GM06990 (cell line): ENCODE results near the gene PGC.

Experiments used
- DNase-seq: peaks from one replicate; pipeline ENCODE4 v3.0.0-alpha.2; 2011; ENCODE audit not compliant: insufficient read length; ENCODE audit errors: extremely low read depth
- H3K27me3 ChIP-seq: replicated peaks from 2 replicates; pipeline ENCODE4 v1.6.0; 2011; ENCODE audit warnings: low read length; ENCODE audit not compliant: control insufficient read depth, insufficient read depth
- H3K36me3 ChIP-seq: 2 replicates; pipeline ENCODE4 v1.5.1; 2011; ENCODE audit warnings: low read length; ENCODE audit not compliant: control insufficient read depth, insufficient read depth
- H3K4me3 ChIP-seq: replicated peaks from 2 replicates; pipeline ENCODE4 v1.5.1; 2011; ENCODE audit warnings: low read depth, mild to moderate bottlenecking, control low read depth, low read length
- TF ChIP-seq, protein P1 (sequence below): IDR thresholded peaks from 2 replicates; pipeline ENCODE4 v1.5.1; 2011; ENCODE audit warnings: low read length, control low read depth, mild to moderate bottlenecking, inconsistent platforms; ENCODE audit not compliant: insufficient read depth, poor library complexity, severe bottlenecking

The PGC gene

DNA sequence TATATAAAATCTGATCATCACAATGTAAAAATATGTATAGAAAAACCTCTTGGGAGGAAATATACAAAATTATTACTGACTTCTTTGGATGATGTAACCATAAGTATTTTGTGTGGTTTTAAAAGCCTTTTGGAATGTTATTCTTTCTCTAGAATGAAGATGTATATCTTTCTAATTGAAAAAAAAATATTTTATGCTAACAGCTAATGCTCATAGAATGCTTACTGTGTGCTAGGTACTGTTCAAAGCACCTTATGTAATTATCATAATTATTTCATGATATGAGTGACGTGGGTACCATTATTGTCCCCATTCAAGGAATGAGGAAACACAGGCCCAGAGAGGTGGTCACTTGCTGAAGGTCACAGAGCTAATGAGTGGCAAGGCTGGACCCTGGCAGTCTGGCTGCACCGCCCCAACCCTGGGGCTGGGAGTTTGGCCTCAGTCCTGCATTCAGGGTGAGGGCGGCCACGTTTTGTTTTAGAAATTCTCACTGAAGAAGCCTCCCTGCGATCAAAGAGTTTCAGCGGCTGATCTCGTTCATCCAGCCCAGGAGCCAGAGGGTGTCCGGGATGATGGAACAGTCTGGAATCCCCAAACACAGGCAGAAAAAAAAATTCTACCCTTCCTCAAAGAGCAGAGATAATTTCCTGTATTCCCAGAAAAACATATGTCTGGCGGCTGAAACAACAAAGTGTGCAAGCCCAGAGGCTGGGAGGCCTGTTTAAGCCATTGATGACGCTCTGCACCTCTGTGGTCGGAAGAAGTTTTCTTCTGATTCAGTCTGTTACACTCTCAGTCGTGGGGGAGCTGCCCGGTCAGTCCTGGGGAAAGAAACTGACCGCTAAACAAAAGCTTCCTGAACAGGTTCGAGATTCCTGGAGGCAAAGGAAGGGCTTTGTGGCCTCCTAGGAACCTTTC, 49.1 kb downstream of the PGC start:
- Histone ChIP-seq H3K36me3 (peaks cover 32% of the 10 kb centered on the region), H3K4me3 (no peak overlapping the region), H3K27me3 (no peaks in the 10 kb centered on the region)
- DNase-seq = no peak
- TF ChIP-seq, protein P1, sequence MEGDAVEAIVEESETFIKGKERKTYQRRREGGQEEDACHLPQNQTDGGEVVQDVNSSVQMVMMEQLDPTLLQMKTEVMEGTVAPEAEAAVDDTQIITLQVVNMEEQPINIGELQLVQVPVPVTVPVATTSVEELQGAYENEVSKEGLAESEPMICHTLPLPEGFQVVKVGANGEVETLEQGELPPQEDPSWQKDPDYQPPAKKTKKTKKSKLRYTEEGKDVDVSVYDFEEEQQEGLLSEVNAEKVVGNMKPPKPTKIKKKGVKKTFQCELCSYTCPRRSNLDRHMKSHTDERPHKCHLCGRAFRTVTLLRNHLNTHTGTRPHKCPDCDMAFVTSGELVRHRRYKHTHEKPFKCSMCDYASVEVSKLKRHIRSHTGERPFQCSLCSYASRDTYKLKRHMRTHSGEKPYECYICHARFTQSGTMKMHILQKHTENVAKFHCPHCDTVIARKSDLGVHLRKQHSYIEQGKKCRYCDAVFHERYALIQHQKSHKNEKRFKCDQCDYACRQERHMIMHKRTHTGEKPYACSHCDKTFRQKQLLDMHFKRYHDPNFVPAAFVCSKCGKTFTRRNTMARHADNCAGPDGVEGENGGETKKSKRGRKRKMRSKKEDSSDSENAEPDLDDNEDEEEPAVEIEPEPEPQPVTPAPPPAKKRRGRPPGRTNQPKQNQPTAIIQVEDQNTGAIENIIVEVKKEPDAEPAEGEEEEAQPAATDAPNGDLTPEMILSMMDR = no peak

DNA sequence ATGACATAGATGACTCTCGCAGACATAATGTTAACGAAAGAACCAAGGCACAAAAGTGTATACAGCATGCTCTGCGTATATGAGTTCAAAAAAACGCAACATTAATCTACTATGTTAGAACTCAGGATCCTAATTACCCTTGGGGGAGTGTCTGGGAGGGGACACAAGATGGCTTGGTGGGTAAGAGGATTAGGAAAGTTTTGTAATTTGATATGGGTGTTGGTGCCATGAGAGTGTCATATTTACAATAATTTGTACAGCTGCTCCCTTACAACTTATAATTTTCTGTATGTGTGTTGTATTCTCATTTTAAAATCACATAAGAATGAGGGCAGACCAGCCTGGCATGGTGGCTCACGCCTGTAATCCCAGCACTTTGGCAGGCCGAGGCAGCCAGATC, 50.4 kb downstream of the PGC start:
- TF ChIP-seq, protein P1 = no peak
- DNase-seq = no peak
- Histone ChIP-seq H3K4me3 (no peak overlapping the region), H3K27me3 (no peaks in the 10 kb centered on the region), H3K36me3 (peaks cover 27% of the 10 kb centered on the region)

DNA sequence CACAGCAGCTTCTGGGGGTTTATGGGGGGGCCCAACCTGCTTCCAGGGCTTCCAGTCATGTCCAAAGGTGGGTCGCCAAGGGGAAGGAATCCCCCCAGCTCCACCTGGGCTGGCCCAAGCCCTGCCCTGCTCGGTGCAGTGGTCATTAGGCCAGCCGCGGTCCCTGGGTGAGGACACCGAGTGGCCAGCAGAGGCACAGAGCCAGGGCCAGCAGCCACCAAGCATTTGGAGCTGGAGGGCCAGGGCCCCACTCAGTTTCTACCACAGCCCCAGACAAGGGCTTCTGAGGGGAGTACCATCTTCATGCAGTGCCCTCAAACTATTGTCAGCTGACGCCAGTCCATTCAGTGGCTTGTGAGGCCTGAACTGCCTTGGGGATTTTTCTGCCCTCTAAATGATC, 51.4 kb downstream of the PGC start:
- Histone ChIP-seq H3K4me3 (no peak overlapping the region), H3K36me3 (peaks cover 30% of the 10 kb centered on the region), H3K27me3 (no peaks in the 10 kb centered on the region)
- no peak for DNase-seq
- TF ChIP-seq, protein P1 = no peak

DNA sequence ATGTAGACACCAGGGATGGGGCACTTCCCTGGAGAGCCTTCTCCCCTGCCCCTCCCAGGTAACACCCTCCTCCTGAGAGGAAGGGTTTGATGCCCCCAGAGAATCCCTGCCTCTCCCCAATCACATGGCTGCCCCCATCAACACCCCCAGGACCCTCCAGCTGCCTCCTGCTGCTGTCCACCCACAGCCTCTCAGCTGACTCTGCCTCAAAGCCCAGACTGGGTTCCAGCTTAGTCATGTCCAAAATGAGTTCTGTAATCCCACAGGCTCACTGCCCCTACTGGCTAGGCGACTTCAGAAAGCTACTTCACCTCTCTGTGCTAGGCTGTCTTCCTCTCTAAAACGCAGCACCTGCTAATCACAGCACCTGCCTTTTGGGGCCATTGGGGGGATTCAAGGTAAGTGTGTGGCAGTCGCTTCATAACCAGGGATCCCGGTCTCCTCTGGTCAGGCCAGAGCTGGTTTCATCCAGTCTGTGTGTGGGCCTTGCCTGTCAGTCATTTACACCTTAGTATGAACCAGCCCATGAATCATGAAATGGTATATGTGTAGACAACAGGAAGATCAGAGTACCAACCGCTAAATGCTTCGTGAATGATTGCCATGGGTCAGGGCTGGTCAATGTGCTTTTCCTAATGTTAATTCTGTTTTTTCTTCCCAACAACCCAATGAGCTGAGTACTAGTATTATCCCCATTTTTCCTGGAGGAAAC, 52.2 kb downstream of the PGC start:
- Histone ChIP-seq H3K4me3 (no peak overlapping the region), H3K27me3 (no peaks in the 10 kb centered on the region), H3K36me3 (peaks cover 32% of the 10 kb centered on the region)
- no peak for DNase-seq
- TF ChIP-seq, protein P1 = no peak

DNA sequence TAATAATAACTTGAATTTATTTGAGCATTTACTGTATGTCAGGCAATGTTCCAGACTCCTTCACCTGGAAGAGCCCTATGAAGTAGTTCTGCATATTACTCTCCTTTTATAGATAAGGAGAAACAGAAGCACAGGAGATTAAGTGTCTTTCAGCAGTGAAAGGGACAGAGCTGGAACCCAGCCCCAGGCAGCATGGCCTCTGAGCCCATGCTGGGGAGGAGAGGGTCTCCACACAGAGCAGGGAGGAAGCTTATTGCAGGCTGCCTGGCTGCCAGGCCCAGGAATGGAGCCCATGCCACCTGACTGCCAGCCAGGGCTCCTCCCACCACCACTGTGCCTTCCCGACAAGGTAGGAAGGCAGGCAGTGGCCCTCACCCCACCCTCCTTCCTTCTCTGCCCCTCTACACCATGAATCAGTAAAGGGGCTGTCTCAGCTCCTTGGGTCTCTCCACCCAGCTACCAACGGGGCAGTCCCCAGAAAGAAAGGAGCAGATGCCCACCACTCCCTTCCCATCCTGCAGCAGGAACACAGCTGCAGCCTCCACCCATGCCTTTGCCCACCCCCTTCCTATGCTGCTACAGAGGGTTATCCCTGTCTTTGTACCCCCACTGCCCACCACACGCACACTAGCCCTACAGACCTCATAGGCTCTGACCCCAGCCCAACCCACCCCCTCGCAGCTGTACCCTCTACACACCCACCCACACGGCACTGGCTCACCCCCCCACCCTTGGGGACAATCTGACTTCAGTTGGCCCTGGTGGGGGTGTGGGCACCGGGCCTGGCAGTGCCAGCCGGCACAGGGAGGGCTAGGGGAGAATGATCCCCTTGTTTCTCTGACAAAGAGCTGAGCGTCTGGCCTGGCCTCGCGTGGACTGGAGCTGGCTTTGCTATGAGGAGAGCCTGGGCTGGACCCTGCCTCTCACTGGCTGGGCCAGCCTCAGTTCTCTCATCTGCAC, 53.6 kb downstream of the PGC start:
- no peaks in the 10 kb centered on the region for H3K27me3 ChIP-seq
- no peak overlapping the region for H3K4me3 ChIP-seq
- TF ChIP-seq, protein P1 = no peak
- DNase-seq = no peak
- H3K36me3 ChIP-seq = peaks cover 36% of the 10 kb centered on the region
